Natural killer cell (primary cell): ENCODE data around the gene APOBEC3A. TPM values are rescaled to one million over a fixed set of nuclear protein-coding genes. Genes with fewer than 3 reads are reported as not detected.

Experiments used
- ATAC-seq, 3 donors: fragments of 150-1000 bp in 2 of 3; fragments of 200-7000 bp in 1 of 3; cut with Tn5 transposase; 1 replicate in 1 of 3; 2 replicates in 2 of 3; pipeline ENCODE4 v1.10.0; 2021; ENCODE audit warnings: mild to moderate bottlenecking in 2 of 3, moderate library complexity in 2 of 3
- DNase-seq, 2 donors: peaks; one replicate each; pipeline versions ENCODE4 v3.0.0 to v3.0.0-alpha.2; 2013 to 2021; ENCODE audit warnings: mixed read lengths in 1 of 2
- H3K27ac ChIP-seq: one replicate; pipeline ENCODE4 v1.5.1; 2013; ENCODE audit warnings: mild to moderate bottlenecking, low read length
- H3K27me3 ChIP-seq: one replicate; pipeline ENCODE4 v1.6.1; 2013; ENCODE audit warnings: low read length; ENCODE audit not compliant: control insufficient read depth, insufficient read depth
- H3K36me3 ChIP-seq: one replicate; pipeline ENCODE4 v1.6.1; 2013; ENCODE audit warnings: low read length; ENCODE audit not compliant: control insufficient read depth, insufficient read depth
- H3K4me1 ChIP-seq: one replicate; pipeline ENCODE4 v1.6.1; 2013; ENCODE audit warnings: low read length; ENCODE audit not compliant: control insufficient read depth, insufficient read depth
- H3K4me3 ChIP-seq: one replicate; pipeline ENCODE4 v1.5.1; 2013; ENCODE audit warnings: low read length
- H3K9me3 ChIP-seq: one replicate; pipeline ENCODE4 v1.6.1; 2013; ENCODE audit warnings: low read length; ENCODE audit not compliant: control insufficient read depth, insufficient read depth
- H3K27ac Mint-ChIP-seq, 2 donors: one replicate each; pipeline ENCODE4 v1.8.0; 2022; ENCODE audit warnings: mild to moderate bottlenecking in 2 of 2, mixed read lengths in 2 of 2, moderate library complexity in 1 of 2
- H3K27me3 Mint-ChIP-seq, 2 donors: one replicate each; pipeline ENCODE4 v1.8.0; 2022; ENCODE audit warnings: low read depth in 2 of 2, mixed read lengths in 2 of 2
- H3K36me3 Mint-ChIP-seq: one replicate; pipeline ENCODE4 v1.8.0; 2022; ENCODE audit warnings: mixed read lengths
- H3K4me1 Mint-ChIP-seq, 2 donors: one replicate each; pipeline ENCODE4 v1.8.0; 2022; ENCODE audit warnings: mixed read lengths in 2 of 2
- H3K4me3 Mint-ChIP-seq: one replicate; pipeline ENCODE4 v1.8.0; 2022; ENCODE audit warnings: mild to moderate bottlenecking, moderate library complexity, mixed read lengths
- H3K9me3 Mint-ChIP-seq, 2 donors: one replicate each; pipeline ENCODE4 v1.8.0; 2022; ENCODE audit warnings: mixed read lengths in 2 of 2
- WGBS: methylation state at CpG from one replicate; pipeline ENCODE4 v1.1.7; 2013; ENCODE audit warnings: missing lambda C conversion rate; ENCODE audit not compliant: insufficient coverage; 5-methylcytosine and 5-hydroxymethylcytosine counted together
- intact Hi-C: fragments of 100-400 bp; cut with micrococcal nuclease; formaldehyde crosslinking; loops from one replicate; pipeline ENCODE4 v1.14.2; 2022
- total RNA-seq, 4 donors: library from RNA; stranded (reverse); fragments of 120-200 nt in 1 of 4; gene quantifications; one replicate each; pipeline versions ENCODE4 v1.2.3 to v1.2.4, GENCODE V29; 2013 to 2022
- TF ChIP-seq, protein P1 (sequence below): fragments of 200-600 bp; IDR thresholded peaks from one replicate; pipeline ENCODE4 v1.8.0; 2022; ENCODE audit warnings: antibody characterized with exemption

APOBEC3A gene
- total RNA-seq, 3 donors from 2014 or later (not counting 1 experiment from before 2014, with no cell fraction given): 0.66 to 48.1 (median 4.3) TPM

DNA sequence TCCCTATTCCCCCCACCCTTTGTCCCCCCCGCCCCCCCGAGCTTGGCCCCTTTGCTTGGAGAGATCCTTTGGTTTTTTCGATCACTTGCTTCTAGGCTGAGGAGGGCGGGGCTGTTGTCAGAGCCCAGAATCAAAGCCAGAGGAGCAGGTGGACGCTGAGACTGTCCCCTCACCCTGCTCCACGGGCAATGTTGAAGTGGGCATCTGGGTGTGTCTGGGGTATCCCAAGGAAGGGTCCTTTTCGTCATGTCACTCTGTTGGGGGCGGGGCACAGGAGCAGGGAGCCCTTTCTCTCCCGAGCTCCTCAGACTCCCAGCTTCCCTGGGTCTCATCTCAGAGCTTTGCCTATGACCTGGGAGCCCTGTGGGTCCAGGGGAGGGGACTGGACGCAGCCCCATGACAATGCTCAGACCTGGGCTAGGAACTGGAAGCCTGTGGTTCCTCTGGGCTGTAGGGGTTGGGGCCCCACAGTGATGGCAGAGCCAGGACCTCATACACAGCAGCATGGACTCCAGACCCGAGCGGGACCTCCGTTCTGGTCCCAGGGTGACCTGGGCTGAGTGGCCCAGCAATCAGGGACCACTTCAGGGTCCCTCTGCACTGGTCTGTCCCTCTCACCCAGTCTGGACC is 2.9 kb upstream of the APOBEC3A start:
- no peak for ATAC-seq
- Mint-ChIP-seq H3K4me3 (no peak overlapping the region), H3K9me3 (no peaks in the 10 kb centered on the region), H3K27ac (no peak overlapping the region), H3K36me3 (no peaks in the 10 kb centered on the region), H3K4me1 (peaks cover 0 to 7% of the 10 kb centered on the region in 2 donors), H3K27me3 (peaks cover 12 to 15% of the 10 kb centered on the region in 2 donors)
- Histone ChIP-seq H3K4me1 (peaks cover 31% of the 10 kb centered on the region), H3K9me3 (no peaks in the 10 kb centered on the region), H3K36me3 (no peaks in the 10 kb centered on the region), H3K27ac (peak overlapping the region; percentile 30), H3K27me3 (no peaks in the 10 kb centered on the region), H3K4me3 (no peak overlapping the region)
- DNase-seq: no peak
- TF ChIP-seq, protein P1, sequence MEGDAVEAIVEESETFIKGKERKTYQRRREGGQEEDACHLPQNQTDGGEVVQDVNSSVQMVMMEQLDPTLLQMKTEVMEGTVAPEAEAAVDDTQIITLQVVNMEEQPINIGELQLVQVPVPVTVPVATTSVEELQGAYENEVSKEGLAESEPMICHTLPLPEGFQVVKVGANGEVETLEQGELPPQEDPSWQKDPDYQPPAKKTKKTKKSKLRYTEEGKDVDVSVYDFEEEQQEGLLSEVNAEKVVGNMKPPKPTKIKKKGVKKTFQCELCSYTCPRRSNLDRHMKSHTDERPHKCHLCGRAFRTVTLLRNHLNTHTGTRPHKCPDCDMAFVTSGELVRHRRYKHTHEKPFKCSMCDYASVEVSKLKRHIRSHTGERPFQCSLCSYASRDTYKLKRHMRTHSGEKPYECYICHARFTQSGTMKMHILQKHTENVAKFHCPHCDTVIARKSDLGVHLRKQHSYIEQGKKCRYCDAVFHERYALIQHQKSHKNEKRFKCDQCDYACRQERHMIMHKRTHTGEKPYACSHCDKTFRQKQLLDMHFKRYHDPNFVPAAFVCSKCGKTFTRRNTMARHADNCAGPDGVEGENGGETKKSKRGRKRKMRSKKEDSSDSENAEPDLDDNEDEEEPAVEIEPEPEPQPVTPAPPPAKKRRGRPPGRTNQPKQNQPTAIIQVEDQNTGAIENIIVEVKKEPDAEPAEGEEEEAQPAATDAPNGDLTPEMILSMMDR: no peak
- WGBS: 88% methylated on average over 11 of the region's 13 CpGs
- intact Hi-C loops: no loop called here

DNA sequence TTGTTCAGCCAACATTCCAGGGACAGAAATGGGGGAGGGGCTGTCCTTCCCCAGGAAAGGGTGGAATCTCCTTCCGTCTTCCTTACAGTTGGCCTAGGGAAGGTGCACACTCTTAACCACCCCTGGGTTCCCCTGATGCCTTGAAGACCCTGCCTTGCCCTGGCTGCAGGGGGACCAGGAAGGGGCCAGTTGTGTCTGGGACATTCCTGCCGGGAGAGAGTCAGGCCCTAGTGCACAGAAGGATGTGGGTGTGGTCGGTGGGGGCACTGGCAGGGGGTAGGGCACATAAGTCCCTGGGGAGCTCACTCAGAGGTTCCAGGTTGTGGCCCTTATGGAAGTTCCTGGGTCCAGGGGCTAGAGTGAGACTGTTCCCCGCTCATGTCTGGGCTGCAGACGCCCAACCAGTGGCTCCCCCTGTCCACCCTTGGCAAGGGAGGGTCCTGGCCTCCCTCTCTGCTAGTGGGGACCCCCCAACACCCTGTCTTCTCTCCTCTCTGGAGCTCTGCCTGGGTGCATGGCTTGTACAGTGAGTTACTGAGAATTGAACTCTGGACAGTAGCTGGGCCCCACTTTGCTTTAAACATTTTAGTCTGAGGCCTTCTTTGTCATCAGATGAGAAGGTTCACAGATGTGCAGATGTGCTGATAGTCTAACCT is 2.0 kb upstream of the APOBEC3A start:
- no peak overlapping the region for H3K4me3 ChIP-seq
- no peak for DNase-seq

DNA sequence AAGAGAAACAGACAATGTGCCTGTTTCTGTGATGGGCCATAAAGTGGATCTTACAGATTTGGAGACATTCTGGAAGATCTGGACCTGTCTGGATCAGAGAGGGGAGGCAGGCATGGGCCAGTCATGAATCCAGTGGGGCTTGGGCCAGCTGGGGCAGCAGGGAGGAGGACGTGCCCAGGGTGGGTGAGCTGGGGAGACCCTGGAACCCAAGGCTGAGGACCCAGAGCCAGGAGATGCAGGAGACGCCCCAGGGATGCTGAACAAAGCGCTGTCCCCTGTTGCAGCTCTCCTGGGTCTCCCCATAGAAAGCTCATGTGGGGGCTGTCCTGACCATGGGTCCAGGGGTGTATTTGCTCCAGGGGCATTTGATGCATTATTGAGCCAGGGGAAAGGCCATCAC is 1.5 kb upstream of the APOBEC3A start:
- Mint-ChIP-seq H3K27ac (no peak overlapping the region), H3K4me3 (no peak overlapping the region), H3K27me3 (peaks cover 11 to 12% of the 10 kb centered on the region in 2 donors), H3K36me3 (no peaks in the 10 kb centered on the region), H3K4me1 (peaks cover 0 to 7% of the 10 kb centered on the region in 2 donors), H3K9me3 (no peaks in the 10 kb centered on the region)
- Histone ChIP-seq H3K9me3 (no peaks in the 10 kb centered on the region), H3K4me3 (no peak overlapping the region), H3K36me3 (no peaks in the 10 kb centered on the region), H3K27me3 (no peaks in the 10 kb centered on the region), H3K4me1 (peaks cover 35% of the 10 kb centered on the region), H3K27ac (no peak overlapping the region)
- intact Hi-C loops: no loop called here
- no peak for ATAC-seq
- TF ChIP-seq, protein P1: no peak
- no peak for DNase-seq
- 89% methylated on average over 3 of the region's 3 CpGs for WGBS

More for the DNA sequence above, 2.0 kb upstream of the APOBEC3A start:
- Histone ChIP-seq H3K9me3 (no peaks in the 10 kb centered on the region), H3K4me1 (peaks cover 35% of the 10 kb centered on the region), H3K36me3 (no peaks in the 10 kb centered on the region), H3K27ac (no peak overlapping the region), H3K27me3 (no peaks in the 10 kb centered on the region)
- Mint-ChIP-seq H3K9me3 (no peaks in the 10 kb centered on the region), H3K4me3 (no peak overlapping the region), H3K27me3 (peaks cover 11 to 12% of the 10 kb centered on the region in 2 donors), H3K36me3 (no peaks in the 10 kb centered on the region), H3K27ac (no peak overlapping the region), H3K4me1 (peaks cover 0 to 7% of the 10 kb centered on the region in 2 donors)
- no peak for ATAC-seq
- intact Hi-C loops: no loop called here
- 77% methylated on average over 5 of the region's 5 CpGs for WGBS
- TF ChIP-seq, protein P1: no peak
